CD8-positive, alpha-beta memory T cell (primary cell): ENCODE results near the gene BTBD9. TPM values are rescaled to one million over a fixed set of nuclear protein-coding genes. Genes with fewer than 3 reads are reported as not detected.
A peak's percentile ranks its signal among the peaks of the same experiment; 100 is the strongest.

Experiments
- CTCF ChIA-PET: fragments of 350-600 bp; sonication (Branson Sonifier 250); formaldehyde crosslinking; loops from one replicate; lab custom pipeline; 2021; ENCODE audit warnings: antibody characterized with exemption; lab: Charles Lee
- POLR2A ChIA-PET: fragments of 350-600 bp; sonication (Branson Sonifier 250); formaldehyde crosslinking; loops from one replicate; lab custom pipeline; 2021; ENCODE audit warnings: antibody characterized with exemption; lab: Charles Lee
- DNase-seq, 5 donors: peaks; one replicate each; pipeline versions ENCODE4 v3.0.0 to v3.0.0-alpha.2; 2020 to 2022; ENCODE audit warnings: mixed read lengths in 1 of 5
- H3K27ac ChIP-seq: one replicate; pipeline ENCODE4 v1.7.0; 2013; ENCODE audit warnings: low read depth, mild to moderate bottlenecking, low read length, moderate library complexity
- H3K27me3 ChIP-seq: 2 replicates; pipeline ENCODE4 v1.7.0; 2013; ENCODE audit warnings: low read length, mild to moderate bottlenecking; ENCODE audit not compliant: insufficient read depth, poor library complexity, severe bottlenecking
- H3K36me3 ChIP-seq: 2 replicates; pipeline ENCODE4 v1.7.0; 2013; ENCODE audit warnings: mild to moderate bottlenecking, low read length, moderate library complexity; ENCODE audit not compliant: insufficient read depth
- H3K4me1 ChIP-seq: 2 replicates; pipeline ENCODE4 v1.7.0; 2013; ENCODE audit warnings: mild to moderate bottlenecking, low read length, moderate library complexity; ENCODE audit not compliant: insufficient read depth
- H3K4me3 ChIP-seq: 2 replicates; pipeline ENCODE4 v1.7.0; 2013; ENCODE audit warnings: mild to moderate bottlenecking, low read length
- H3K9me3 ChIP-seq: 2 replicates; pipeline ENCODE4 v1.7.0; 2013; ENCODE audit warnings: mild to moderate bottlenecking, low read length
- H3K27ac Mint-ChIP-seq, 8 donors: one replicate each; pipeline ENCODE4 v1.8.0; 2020 to 2021; ENCODE audit warnings: mixed read lengths in 8 of 8, mild to moderate bottlenecking in 6 of 8, inconsistent platforms in 3 of 8, moderate library complexity in 3 of 8
- H3K27me3 Mint-ChIP-seq, 2 donors: one replicate each; pipeline ENCODE4 v1.8.0; 2020 to 2021; ENCODE audit warnings: mixed read lengths in 2 of 2, mild to moderate bottlenecking in 1 of 2, moderate library complexity in 1 of 2
- H3K36me3 Mint-ChIP-seq, 3 donors: one replicate each; pipeline ENCODE4 v1.8.0; 2020 to 2021; ENCODE audit warnings: mixed read lengths in 3 of 3, inconsistent platforms in 1 of 3, mild to moderate bottlenecking in 1 of 3
- H3K4me1 Mint-ChIP-seq, 3 donors: one replicate each; pipeline ENCODE4 v1.8.0; 2020 to 2021; ENCODE audit warnings: mixed read lengths in 3 of 3, inconsistent platforms in 1 of 3, mild to moderate bottlenecking in 1 of 3
- H3K4me3 Mint-ChIP-seq, 7 donors: one replicate each; pipeline ENCODE4 v1.8.0; 2020 to 2021; ENCODE audit warnings: mixed read lengths in 7 of 7, mild to moderate bottlenecking in 6 of 7, moderate library complexity in 4 of 7, inconsistent platforms in 2 of 7
- H3K9me3 Mint-ChIP-seq, 5 donors: one replicate each; pipeline ENCODE4 v1.8.0; 2020 to 2022; ENCODE audit warnings: mixed read lengths in 5 of 5, mild to moderate bottlenecking in 3 of 5, moderate library complexity in 2 of 5, inconsistent platforms in 1 of 5
- polyA plus RNA-seq: library from polyadenylated mRNA; unstranded; fragments of 300-500 nt; fragmentation: Illumina TruSeq; gene quantifications from one replicate; pipeline ENCODE4 v1.2.3, GENCODE V29; 2021
- total RNA-seq, 2 experiments: library from RNA; stranded (reverse); gene quantifications; one replicate each; pipeline ENCODE4 v1.2.3, GENCODE V29; 2021

The BTBD9 gene
- total and polyA plus RNA-seq, 3 experiments from 2014 or later: 12.2 to 17.7 (median 14.9) TPM

DNA sequence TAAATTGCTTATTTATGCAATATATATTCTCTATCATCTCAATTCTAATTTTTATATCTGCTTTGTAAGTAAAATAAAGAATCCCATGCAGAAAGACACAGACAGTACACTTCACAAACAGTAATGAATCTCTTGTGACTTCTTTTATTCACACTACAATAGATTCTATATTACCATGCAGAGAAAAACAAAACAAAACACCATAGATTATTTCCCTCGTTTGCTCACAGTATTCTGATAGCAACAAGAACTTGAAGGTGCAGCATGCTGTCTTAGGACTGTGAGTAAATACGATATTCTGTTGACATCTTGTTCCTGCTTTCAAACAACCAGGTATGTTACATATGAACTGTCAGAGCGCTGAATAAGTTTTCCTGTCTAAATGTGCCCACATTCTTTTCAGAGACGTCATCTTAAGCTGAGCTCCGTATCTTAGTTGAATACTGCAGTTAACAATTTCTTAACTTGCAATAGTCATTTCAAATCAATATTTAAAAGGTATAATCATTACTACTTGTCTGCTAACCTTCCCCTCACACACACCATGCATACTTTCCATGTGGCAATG, 140.1 kb downstream of the BTBD9 start:
- peak overlapping the region in 1 of 8 donors; percentile 16 for H3K27ac Mint-ChIP-seq
- H3K27me3 ChIP-seq: no peaks in the 10 kb centered on the region
- ChIA-PET CTCF (no interaction called here), POLR2A (no interaction called here)
- no peaks in the 10 kb centered on the region for H3K4me1 ChIP-seq
- H3K4me3 ChIP-seq: no peak overlapping the region
- no peak overlapping the region for H3K27ac ChIP-seq
- H3K4me3 Mint-ChIP-seq: no peak overlapping the region
- no peaks in the 10 kb centered on the region for H3K9me3 ChIP-seq
- no peaks in the 10 kb centered on the region for H3K9me3 Mint-ChIP-seq
- no peaks in the 10 kb centered on the region for H3K36me3 ChIP-seq
- no peaks in the 10 kb centered on the region for H3K36me3 Mint-ChIP-seq
- peaks cover 0 to 6% (median 3%) of the 10 kb centered on the region in 3 donors for H3K4me1 Mint-ChIP-seq
- H3K27me3 Mint-ChIP-seq: no peaks in the 10 kb centered on the region
- no peak for DNase-seq

DNA sequence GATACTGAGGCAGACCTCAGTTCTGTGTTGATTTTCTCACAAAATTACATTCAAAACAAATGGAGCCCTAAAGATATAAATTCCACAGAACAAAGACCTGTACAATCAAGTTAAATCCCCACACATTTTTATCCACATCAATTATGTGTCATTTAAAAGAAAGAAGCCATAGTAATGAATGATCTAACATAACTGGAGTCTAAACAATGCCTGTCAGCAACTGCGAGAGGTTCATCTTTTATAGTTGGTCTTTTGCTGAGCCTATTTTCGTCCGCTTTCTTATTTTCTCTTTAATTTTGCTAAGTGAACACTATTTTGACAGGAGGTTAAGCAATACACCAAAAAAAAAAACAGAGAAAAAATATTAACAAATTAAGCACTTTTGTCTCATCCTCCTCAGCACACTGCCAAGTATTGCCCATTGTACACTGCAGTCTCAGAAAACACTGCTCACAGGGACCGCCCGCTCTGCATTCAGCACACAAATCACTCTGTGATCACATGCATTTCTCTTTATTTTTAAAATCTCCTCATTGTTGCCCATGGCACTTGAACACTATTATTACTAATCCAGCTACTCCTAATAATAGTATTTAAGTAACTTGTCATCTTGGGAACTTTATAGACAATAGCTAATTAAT, 140.8 kb downstream of the BTBD9 start:
- Histone ChIP-seq H3K27me3 (no peaks in the 10 kb centered on the region), H3K36me3 (no peaks in the 10 kb centered on the region), H3K4me3 (no peak overlapping the region), H3K27ac (no peak overlapping the region), H3K9me3 (no peaks in the 10 kb centered on the region), H3K4me1 (no peaks in the 10 kb centered on the region)
- Mint-ChIP-seq H3K4me3 (no peak overlapping the region), H3K27ac (peak overlapping the region in 2 of 8 donors; percentile 16 to 54), H3K36me3 (no peaks in the 10 kb centered on the region), H3K9me3 (no peaks in the 10 kb centered on the region), H3K27me3 (no peaks in the 10 kb centered on the region), H3K4me1 (peaks cover 0 to 6% (median 5%) of the 10 kb centered on the region in 3 donors)
- POLR2A ChIA-PET: no interaction called here
- DNase-seq: no peak
- CTCF ChIA-PET: no interaction called here

DNA sequence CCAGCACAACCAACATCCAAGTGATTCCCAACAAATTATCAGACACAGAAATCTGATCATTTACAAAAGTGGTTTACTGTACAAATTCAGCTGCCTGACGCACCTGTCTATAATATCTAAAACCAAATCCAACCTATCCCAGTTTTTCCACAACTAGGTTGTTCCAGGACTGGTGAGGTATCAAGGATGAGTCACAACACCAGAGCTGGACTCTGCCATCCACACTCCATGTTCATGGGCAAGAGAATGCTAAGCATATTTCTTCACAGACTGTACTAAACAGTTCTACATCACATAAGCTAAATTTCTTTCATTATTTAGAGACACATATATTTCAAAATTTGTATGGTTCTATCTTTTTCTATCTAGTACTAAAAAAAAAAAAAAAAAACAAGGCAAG, 141.6 kb downstream of the BTBD9 start:
- no peaks in the 10 kb centered on the region for H3K9me3 ChIP-seq
- Mint-ChIP-seq H3K9me3 (no peaks in the 10 kb centered on the region), H3K36me3 (no peaks in the 10 kb centered on the region), H3K27ac (no peak overlapping the region), H3K4me3 (no peak overlapping the region), H3K4me1 (peaks cover 0 to 6% (median 5%) of the 10 kb centered on the region in 3 donors), H3K27me3 (no peaks in the 10 kb centered on the region)
- no peaks in the 10 kb centered on the region for H3K4me1 ChIP-seq
- no peaks in the 10 kb centered on the region for H3K36me3 ChIP-seq
- H3K27ac ChIP-seq: no peak overlapping the region
- DNase-seq: no peak
- no peaks in the 10 kb centered on the region for H3K27me3 ChIP-seq
- ChIA-PET POLR2A (no interaction called here), CTCF (no interaction called here)
- H3K4me3 ChIP-seq: no peak overlapping the region

DNA sequence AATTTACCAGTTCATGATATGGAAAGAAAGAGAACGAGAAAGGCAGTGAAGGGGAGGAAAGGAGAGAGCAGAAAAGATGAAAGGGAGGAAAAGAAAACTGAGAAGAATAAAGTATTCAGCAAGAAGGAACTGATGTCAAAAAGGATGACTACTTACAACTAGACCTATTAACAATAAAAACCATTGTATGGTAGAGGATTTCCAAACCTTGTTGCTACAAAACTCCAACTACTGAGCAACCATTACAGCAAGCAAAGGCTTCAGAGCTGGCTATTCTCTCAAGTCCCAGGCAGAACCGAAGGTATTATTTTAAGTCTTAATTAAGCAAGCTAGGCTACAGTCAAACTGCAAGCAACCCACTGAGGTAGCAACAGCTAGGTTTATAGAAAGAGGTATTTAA, 142.2 kb downstream of the BTBD9 start:
- Mint-ChIP-seq H3K4me3 (no peak overlapping the region), H3K36me3 (no peaks in the 10 kb centered on the region), H3K9me3 (no peaks in the 10 kb centered on the region), H3K4me1 (peaks cover 0 to 6% (median 5%) of the 10 kb centered on the region in 3 donors), H3K27me3 (no peaks in the 10 kb centered on the region), H3K27ac (peak overlapping the region in 1 of 8 donors; percentile 31)
- no peaks in the 10 kb centered on the region for H3K9me3 ChIP-seq
- POLR2A ChIA-PET: no interaction called here
- CTCF ChIA-PET: interaction anchor here (1.1 kb wide), 1 partner anchor 9 kb away, joined by 3 read pairs; no protein-coding TSS in a partner anchor
- DNase-seq: no peak
- H3K4me1 ChIP-seq: no peaks in the 10 kb centered on the region
- H3K36me3 ChIP-seq: no peaks in the 10 kb centered on the region
- H3K4me3 ChIP-seq: no peak overlapping the region
- no peaks in the 10 kb centered on the region for H3K27me3 ChIP-seq
- H3K27ac ChIP-seq: no peak overlapping the region

DNA sequence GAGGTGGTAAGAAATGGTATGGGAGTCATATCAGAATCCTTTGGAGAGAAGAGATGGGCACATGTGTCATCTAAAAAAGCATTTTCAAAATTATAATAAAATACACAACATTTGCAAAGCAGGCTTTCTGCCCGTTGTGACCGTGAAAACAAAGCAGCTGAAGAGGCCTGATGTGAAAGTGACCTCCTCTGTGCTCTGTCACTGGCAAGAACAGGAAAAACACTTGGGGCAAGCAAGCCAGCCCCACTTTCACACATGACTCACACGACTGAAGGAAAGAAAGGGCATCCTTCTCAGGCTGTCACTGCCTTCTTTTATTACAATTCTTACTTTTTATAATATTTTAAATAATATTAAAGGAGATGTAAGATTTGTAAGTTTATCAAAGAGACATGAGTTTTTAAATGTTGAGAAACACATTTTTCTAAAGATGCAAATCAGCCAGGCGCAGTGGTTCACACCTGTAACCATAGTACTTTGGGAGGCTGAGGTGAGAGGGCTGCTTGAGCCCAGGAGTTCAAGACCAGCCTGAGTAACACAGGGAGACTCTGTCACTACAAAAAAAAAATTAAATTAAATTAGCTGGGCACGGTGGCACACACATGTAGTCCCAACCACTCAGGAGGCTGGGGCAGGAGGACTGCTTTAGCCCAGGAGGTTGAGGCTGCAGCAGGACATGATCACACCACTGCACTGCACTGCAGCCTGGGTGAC, 143.7 kb downstream of the BTBD9 start:
- H3K27me3 ChIP-seq: no peaks in the 10 kb centered on the region
- no peaks in the 10 kb centered on the region for H3K36me3 ChIP-seq
- no peaks in the 10 kb centered on the region for H3K36me3 Mint-ChIP-seq
- POLR2A ChIA-PET: interaction anchor here (0.6 kb wide), 1 partner anchor 247 kb away, joined by 4 read pairs; no protein-coding TSS in a partner anchor
- H3K9me3 Mint-ChIP-seq: no peaks in the 10 kb centered on the region
- CTCF ChIA-PET: no interaction called here
- H3K27ac Mint-ChIP-seq: peak overlapping the region in 1 of 8 donors; percentile 27
- H3K4me3 Mint-ChIP-seq: no peak overlapping the region
- peaks cover 0 to 6% (median 5%) of the 10 kb centered on the region in 3 donors for H3K4me1 Mint-ChIP-seq
- H3K4me1 ChIP-seq: no peaks in the 10 kb centered on the region
- H3K9me3 ChIP-seq: no peaks in the 10 kb centered on the region
- DNase-seq: no peak
- H3K4me3 ChIP-seq: no peak overlapping the region
- H3K27ac ChIP-seq: no peak overlapping the region
- H3K27me3 Mint-ChIP-seq: no peaks in the 10 kb centered on the region

DNA sequence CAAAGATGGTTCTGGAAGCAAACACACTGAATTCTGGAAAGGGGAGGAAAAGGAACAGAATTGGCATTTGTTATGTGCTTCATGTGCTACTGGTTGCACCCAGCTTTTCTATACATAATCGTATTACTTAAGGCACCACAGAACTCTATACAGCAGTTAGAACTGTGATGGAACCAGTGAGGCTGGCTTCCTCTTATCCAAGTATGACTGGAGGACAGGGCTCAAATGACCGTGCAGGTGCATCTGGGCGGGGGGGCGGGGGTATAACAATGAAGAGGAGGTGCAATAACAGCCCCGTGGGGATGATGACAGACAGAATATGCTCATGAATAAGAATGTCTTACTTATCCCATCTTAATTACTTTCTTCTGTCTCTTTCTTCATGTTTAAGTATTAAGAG, 144.2 kb downstream of the BTBD9 start:
- no peak overlapping the region for H3K4me3 Mint-ChIP-seq
- no peaks in the 10 kb centered on the region for H3K27me3 Mint-ChIP-seq
- H3K27ac Mint-ChIP-seq: peak overlapping the region in 3 of 8 donors; percentile 3 to 80 (median 27)
- Histone ChIP-seq H3K36me3 (no peaks in the 10 kb centered on the region), H3K9me3 (no peaks in the 10 kb centered on the region), H3K4me1 (no peaks in the 10 kb centered on the region), H3K27me3 (no peaks in the 10 kb centered on the region), H3K4me3 (no peak overlapping the region), H3K27ac (no peak overlapping the region)
- ChIA-PET CTCF (interaction anchor here (1.5 kb wide), 1 partner anchor 15 kb away, joined by 3 read pairs; no protein-coding TSS in a partner anchor), POLR2A (interaction anchor here (0.6 kb wide), 1 partner anchor 72 kb away, joined by 3 read pairs; no protein-coding TSS in a partner anchor)
- no peaks in the 10 kb centered on the region for H3K9me3 Mint-ChIP-seq
- no peaks in the 10 kb centered on the region for H3K36me3 Mint-ChIP-seq
- H3K4me1 Mint-ChIP-seq: peaks cover 0 to 6% (median 5%) of the 10 kb centered on the region in 3 donors
- no peak for DNase-seq

GRCh38 chr6:38493931-38494547, 145.7 kb downstream of the BTBD9 start:
- Mint-ChIP-seq H3K9me3 (no peaks in the 10 kb centered on the region), H3K4me3 (no peak overlapping the region), H3K27ac (no peak overlapping the region), H3K27me3 (no peaks in the 10 kb centered on the region), H3K4me1 (peaks cover 0 to 6% (median 5%) of the 10 kb centered on the region in 3 donors), H3K36me3 (peaks cover 0 to 6% (median 3%) of the 10 kb centered on the region in 3 donors)
- Histone ChIP-seq H3K9me3 (no peaks in the 10 kb centered on the region), H3K36me3 (no peaks in the 10 kb centered on the region), H3K4me3 (no peak overlapping the region), H3K27me3 (no peaks in the 10 kb centered on the region), H3K4me1 (no peaks in the 10 kb centered on the region), H3K27ac (no peak overlapping the region)
- peak; percentile 51 to 80 (median 67) for DNase-seq
- CTCF ChIA-PET: interaction anchor here (0.7 to 1.5 kb wide), 14 partner anchors 8 to 693 kb away, joined by 3 to 6 read pairs (median 3); no protein-coding TSS in a partner anchor
- POLR2A ChIA-PET: no interaction called here
